ENCODE measurements around the gene SLC38A8.

GRCh38 chr16:83966153-83966696 is 76.4 kb downstream of the SLC38A8 start:
- TF ChIP-seq, protein P1, sequence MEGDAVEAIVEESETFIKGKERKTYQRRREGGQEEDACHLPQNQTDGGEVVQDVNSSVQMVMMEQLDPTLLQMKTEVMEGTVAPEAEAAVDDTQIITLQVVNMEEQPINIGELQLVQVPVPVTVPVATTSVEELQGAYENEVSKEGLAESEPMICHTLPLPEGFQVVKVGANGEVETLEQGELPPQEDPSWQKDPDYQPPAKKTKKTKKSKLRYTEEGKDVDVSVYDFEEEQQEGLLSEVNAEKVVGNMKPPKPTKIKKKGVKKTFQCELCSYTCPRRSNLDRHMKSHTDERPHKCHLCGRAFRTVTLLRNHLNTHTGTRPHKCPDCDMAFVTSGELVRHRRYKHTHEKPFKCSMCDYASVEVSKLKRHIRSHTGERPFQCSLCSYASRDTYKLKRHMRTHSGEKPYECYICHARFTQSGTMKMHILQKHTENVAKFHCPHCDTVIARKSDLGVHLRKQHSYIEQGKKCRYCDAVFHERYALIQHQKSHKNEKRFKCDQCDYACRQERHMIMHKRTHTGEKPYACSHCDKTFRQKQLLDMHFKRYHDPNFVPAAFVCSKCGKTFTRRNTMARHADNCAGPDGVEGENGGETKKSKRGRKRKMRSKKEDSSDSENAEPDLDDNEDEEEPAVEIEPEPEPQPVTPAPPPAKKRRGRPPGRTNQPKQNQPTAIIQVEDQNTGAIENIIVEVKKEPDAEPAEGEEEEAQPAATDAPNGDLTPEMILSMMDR (IDR thresholded peaks at IDR 0.05), result no peak
- TF ChIP-seq POLR2AphosphoS5 (IDR thresholded peaks at IDR 0.05), result no peak
- TF ChIP-seq POLR2A (IDR thresholded peaks at IDR 0.05), result no peak
